GM12878 (cell line): ENCODE results near the gene CHCHD6. TPM values are rescaled to one million over a fixed set of nuclear protein-coding genes. Genes with fewer than 3 reads are reported as not detected.

Experiments
- ATAC-seq: fragments of 200-7000 bp; cut with Tn5 transposase; 3 replicates; pipeline ENCODE4 v1.9.1; 2020; ENCODE audit warnings: mild to moderate bottlenecking, moderate library complexity
- BruUV-seq: library from RNA; stranded (reverse); fragments of 400-500 nt; replicated peaks from 2 replicates; lab custom pipeline; 2021; lab: Mats Ljungman, UMichigan
- CTCF ChIA-PET: fragments of 300-600 bp; sonication (Branson Sonifier 250); formaldehyde crosslinking; extraction: SDS; loops from one replicate; lab custom pipeline; 2021; ENCODE audit warnings: inconsistent platforms; lab: Yijun Ruan, JAX
- POLR2A ChIA-PET: fragments of 350-600 bp; formaldehyde crosslinking; extraction: SDS; loops from one replicate; lab custom pipeline; 2021; ENCODE audit warnings: inconsistent platforms; lab: Charles Lee
- RAD21 ChIA-PET: fragments of 300-600 bp; sonication (Branson Sonifier 250); formaldehyde crosslinking; loops from one replicate; lab custom pipeline; 2023; ENCODE audit warnings: antibody characterized with exemption; ENCODE audit not compliant: unreplicated experiment; lab: Charles Lee
- SMC1A ChIA-PET: fragments of 300-600 bp; sonication (Branson Sonifier 250); formaldehyde crosslinking; loops from one replicate; lab custom pipeline; 2023; ENCODE audit not compliant: unreplicated experiment, uncharacterized antibody; lab: Charles Lee
- DNase-seq: peaks from one replicate; pipeline ENCODE4 v3.0.0-alpha.2; 2011; ENCODE audit warnings: low read depth, low spot score
- FAIRE-seq: peaks from 3 replicates; lab custom pipeline; 2011; peaks lifted over from hg19 to GRCh38; lab: Jason Lieb, UNC
- H2AFZ ChIP-seq: 2 replicates; pipeline ENCODE4 v1.6.0; 2011; ENCODE audit warnings: low read depth, low read length, control low read depth; ENCODE audit not compliant: control insufficient read depth
- H3K27ac ChIP-seq: 2 replicates; pipeline ENCODE4 v1.5.1; 2011; ENCODE audit warnings: control low read depth; ENCODE audit not compliant: control insufficient read depth, insufficient read depth
- H3K27me3 ChIP-seq, 2 experiments: replicated peaks in 1 of 2; 2 replicates each; pipeline versions ENCODE4 v1.6.0 to v1.6.1; 2011; ENCODE audit warnings: low read length in 1 of 2; ENCODE audit not compliant: control insufficient read depth in 2 of 2, insufficient read depth in 2 of 2
- H3K36me3 ChIP-seq, 2 experiments: 2 replicates each; pipeline ENCODE4 v1.5.1; 2011; ENCODE audit warnings: low read length in 1 of 2; ENCODE audit not compliant: control insufficient read depth in 2 of 2, insufficient read depth in 2 of 2
- H3K4me1 ChIP-seq: 2 replicates; pipeline ENCODE4 v1.6.1; 2011; ENCODE audit warnings: mild to moderate bottlenecking, low read length, moderate library complexity, mixed read lengths; ENCODE audit not compliant: control insufficient read depth, insufficient read depth
- H3K4me2 ChIP-seq: 2 replicates; pipeline ENCODE4 v1.6.0; 2011; ENCODE audit warnings: control low read depth; ENCODE audit not compliant: control insufficient read depth, insufficient read depth
- H3K4me3 ChIP-seq: fragments of 200-600 bp; sonication (generic); 2 replicates; pipeline ENCODE4 v1.5.1; 2016
- H3K79me2 ChIP-seq: 2 replicates; pipeline ENCODE4 v1.6.0; 2011; ENCODE audit warnings: low read length; ENCODE audit not compliant: control insufficient read depth, insufficient read depth
- H3K9ac ChIP-seq: 2 replicates; pipeline ENCODE4 v1.8.0; 2011; ENCODE audit warnings: low read length, control low read depth, mixed read lengths; ENCODE audit not compliant: control insufficient read depth, insufficient read depth
- H3K9me3 ChIP-seq: replicated peaks from 3 replicates; pipeline ENCODE4 v1.5.1; 2011; ENCODE audit warnings: mild to moderate bottlenecking, low read length; ENCODE audit not compliant: control insufficient read depth, insufficient read depth
- H4K20me1 ChIP-seq: 2 replicates; pipeline ENCODE4 v1.6.0; 2011; ENCODE audit not compliant: control insufficient read depth, insufficient read depth
- ATF7 ChIP-seq: fragments of 450-650 bp; IDR thresholded peaks from 2 replicates; pipeline ENCODE4 v1.6.1; 2016; ENCODE audit warnings: low read depth, mild to moderate bottlenecking
- BCL11A ChIP-seq: IDR thresholded peaks from 2 replicates; pipeline ENCODE4 v1.6.1; 2011; ENCODE audit warnings: low read depth, low read length
- ETV6 ChIP-seq, 2 experiments: fragments of 450-650 bp in 1 of 2; IDR thresholded peaks in 1 of 2; conservative IDR thresholded peaks in 1 of 2; 2 replicates each; pipeline ENCODE4 v1.6.1; 2014; ENCODE audit warnings: antibody characterized with exemption in 1 of 2, borderline replicate concordance in 1 of 2, low read depth in 1 of 2, mild to moderate bottlenecking in 1 of 2, moderate library complexity in 1 of 2
- HDGF ChIP-seq: fragments of 450-650 bp; IDR thresholded peaks from 2 replicates; pipeline ENCODE4 v1.6.1; 2016; ENCODE audit warnings: antibody characterized with exemption
- MTA2 ChIP-seq: fragments of 450-650 bp; IDR thresholded peaks from 2 replicates; pipeline ENCODE4 v1.6.1; 2016; ENCODE audit warnings: low read depth, mild to moderate bottlenecking, moderate library complexity
- PML ChIP-seq: IDR thresholded peaks from 2 replicates; pipeline ENCODE4 v1.6.1; 2012; ENCODE audit warnings: low read length, inconsistent platforms
- RAD21 ChIP-seq: IDR thresholded peaks from 2 replicates; pipeline ENCODE4 v1.6.1; 2011; ENCODE audit warnings: mild to moderate bottlenecking, low read depth, low read length, moderate library complexity; ENCODE audit not compliant: insufficient read depth
- RCOR1 ChIP-seq: conservative IDR thresholded peaks from 2 replicates; pipeline ENCODE4 v1.6.1; 2012; ENCODE audit warnings: low read depth, low read length, improper control_type of control experiment
- RUNX3 ChIP-seq: IDR thresholded peaks from 2 replicates; pipeline ENCODE4 v1.6.1; 2012; ENCODE audit warnings: low read length, inconsistent platforms
- ZNF217 ChIP-seq: fragments of 450-650 bp; IDR thresholded peaks from 2 replicates; pipeline ENCODE4 v1.6.1; 2017; ENCODE audit warnings: antibody characterized with exemption, mild to moderate bottlenecking
- WGBS: methylation state at CpG from one replicate; pipeline ENCODE4 v1.1.6; 2016; ENCODE audit warnings: low lambda C conversion rate; ENCODE audit not compliant: insufficient replicate concordance, insufficient coverage; ENCODE audit errors: missing lambda C conversion rate; 5-methylcytosine and 5-hydroxymethylcytosine counted together
- in situ Hi-C: fragments of 300-500 bp; cut with MboI; formaldehyde crosslinking; loops from 9 replicates; pipeline ENCODE4 v1.14.3; 2018; ENCODE audit warnings: mixed read lengths
- intact Hi-C: fragments of 100-400 bp; cut with micrococcal nuclease; formaldehyde crosslinking; loops from one replicate; pipeline ENCODE4 v1.14.2; 2022; ENCODE audit not compliant: unreplicated experiment
- polyA plus RNA-seq, 11 experiments: library from polyadenylated mRNA; depleted of rRNA in 4 of 11; unstranded in 6 of 11; stranded (reverse) in 5 of 11; fragments of >200 nt; fragmentation: Nextera tagmentation in 4 of 11; fragmentation: Illumina TruSeq in 1 of 11; extraction: Ambion mirVana in 4 of 11; extraction: Trizol in 1 of 11; gene quantifications; 1 replicate in 1 of 11; 2 replicates in 10 of 11; pipeline versions ENCODE4 v1.2.1 to v1.2.3, GENCODE V29; 2011 to 2016; ENCODE audit warnings: inconsistent platforms in 2 of 11, missing spikeins in 2 of 11, low read depth in 1 of 11
- total RNA-seq, 4 experiments: library from RNA; depleted of rRNA in 3 of 4; stranded (reverse); fragments of >200 nt in 3 of 4; fragmentation: Illumina TruSeq in 1 of 4; extraction: Trizol in 1 of 4; gene quantifications; 2 replicates each; pipeline versions ENCODE4 v1.2.1 to v1.2.3, GENCODE V29; 2013 to 2021
- TF ChIP-seq, protein P1 (sequence below): IDR thresholded peaks from 2 replicates; pipeline ENCODE4 v1.6.1; 2011; ENCODE audit warnings: low read depth, mild to moderate bottlenecking, low read length, moderate library complexity, borderline replicate concordance; ENCODE audit errors: extremely low read depth
- TF ChIP-seq, protein P2 (sequence below): fragments of 450-650 bp; IDR thresholded peaks from 2 replicates; pipeline ENCODE4 v1.6.1; 2016; ENCODE audit warnings: mild to moderate bottlenecking, moderate library complexity, borderline replicate concordance
- TF ChIP-seq, protein P3 (sequence below): IDR thresholded peaks from 2 replicates; pipeline ENCODE4 v1.6.1; 2011; ENCODE audit warnings: low read depth, low read length, improper control_type of control experiment, borderline replicate concordance
- TF ChIP-seq, protein P4 (sequence below): fragments of 450-650 bp; IDR thresholded peaks from 2 replicates; pipeline ENCODE4 v1.6.1; 2017; ENCODE audit warnings: borderline replicate concordance
- TF ChIP-seq, protein P5 (sequence below): fragments of 450-650 bp; formaldehyde crosslinking; IDR thresholded peaks from 2 replicates; pipeline ENCODE4 v1.4.0; 2022; ENCODE audit warnings: mild to moderate bottlenecking, moderate library complexity

CHCHD6 gene
- total and polyA plus RNA-seq, 10 of the 15 experiments (the other 5 are each of a cell fraction or from before 2014, with no cell fraction given): 2.7 to 16.7 (median 12.3) TPM

DNA sequence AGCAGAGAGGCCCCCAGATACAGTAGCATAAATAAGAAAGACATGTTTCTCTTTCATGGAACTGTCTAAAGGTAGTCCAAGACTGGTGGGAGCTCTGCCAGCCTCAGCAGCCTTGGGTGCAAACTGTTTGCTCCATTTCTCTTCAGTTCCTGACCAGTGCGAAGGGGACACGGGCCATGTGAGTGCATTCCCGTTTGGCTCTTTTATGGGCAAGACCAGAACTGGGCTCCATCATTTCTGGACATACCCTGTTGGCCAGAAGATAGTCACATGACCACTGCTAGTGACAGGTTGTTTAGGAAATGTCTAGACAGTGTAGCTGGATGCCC lies 45.5 kb downstream of the CHCHD6 start:
- in situ Hi-C loops (no loop called here), intact Hi-C loops (no loop called here)
- ATAC-seq: no peak
- Histone ChIP-seq H3K4me3 (no peak overlapping the region), H3K79me2 (no peaks in the 10 kb centered on the region), H3K27ac (no peak overlapping the region), H4K20me1 (no peaks in the 10 kb centered on the region), H3K27me3 (no peaks in the 10 kb centered on the region), H2AFZ (no peak overlapping the region), H3K9me3 (no peaks in the 10 kb centered on the region), H3K4me1 (no peaks in the 10 kb centered on the region), H3K9ac (no peak overlapping the region), H3K36me3 (no peaks in the 10 kb centered on the region), H3K4me2 (no peak overlapping the region)
- POLR2A ChIA-PET: no interaction called here
- FAIRE-seq: no peak
- RAD21 ChIA-PET: interaction anchor here (1.5 kb wide), 1 partner anchor 706 kb away, joined by 4 read pairs; no protein-coding TSS in a partner anchor
- no TSS peak for BruUV-seq
- WGBS: 93% methylated on average over 3 of the region's 3 CpGs
- CTCF ChIA-PET: interaction anchor here (0.6 to 4.9 kb wide), 3 partner anchors 169 to 1164 kb away, joined by 4 to 26 read pairs (median 4); no protein-coding TSS in a partner anchor
- DNase-seq: no peak
- SMC1A ChIA-PET: interaction anchor here (1.2 kb wide), 1 partner anchor 236 kb away, joined by 3 read pairs; no protein-coding TSS in a partner anchor
- TF ChIP-seq, protein P1, sequence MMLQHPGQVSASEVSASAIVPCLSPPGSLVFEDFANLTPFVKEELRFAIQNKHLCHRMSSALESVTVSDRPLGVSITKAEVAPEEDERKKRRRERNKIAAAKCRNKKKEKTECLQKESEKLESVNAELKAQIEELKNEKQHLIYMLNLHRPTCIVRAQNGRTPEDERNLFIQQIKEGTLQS: no peak
- TF ChIP-seq RAD21 (no peak), ATF7 (no peak), HDGF (no peak), RCOR1 (no peak), PML (no peak), RUNX3 (no peak), MTA2 (no peak), BCL11A (no peak), ZNF217 (no peak), ETV6 (conservative IDR thresholded peaks at IDR 0.05 in 1 of 2, IDR thresholded peaks at IDR 0.05 in 1 of 2; ENCODE audit: borderline replicate concordance in 1 of 2, low read depth in 1 of 2) (no peak)
- TF ChIP-seq, protein P2, sequence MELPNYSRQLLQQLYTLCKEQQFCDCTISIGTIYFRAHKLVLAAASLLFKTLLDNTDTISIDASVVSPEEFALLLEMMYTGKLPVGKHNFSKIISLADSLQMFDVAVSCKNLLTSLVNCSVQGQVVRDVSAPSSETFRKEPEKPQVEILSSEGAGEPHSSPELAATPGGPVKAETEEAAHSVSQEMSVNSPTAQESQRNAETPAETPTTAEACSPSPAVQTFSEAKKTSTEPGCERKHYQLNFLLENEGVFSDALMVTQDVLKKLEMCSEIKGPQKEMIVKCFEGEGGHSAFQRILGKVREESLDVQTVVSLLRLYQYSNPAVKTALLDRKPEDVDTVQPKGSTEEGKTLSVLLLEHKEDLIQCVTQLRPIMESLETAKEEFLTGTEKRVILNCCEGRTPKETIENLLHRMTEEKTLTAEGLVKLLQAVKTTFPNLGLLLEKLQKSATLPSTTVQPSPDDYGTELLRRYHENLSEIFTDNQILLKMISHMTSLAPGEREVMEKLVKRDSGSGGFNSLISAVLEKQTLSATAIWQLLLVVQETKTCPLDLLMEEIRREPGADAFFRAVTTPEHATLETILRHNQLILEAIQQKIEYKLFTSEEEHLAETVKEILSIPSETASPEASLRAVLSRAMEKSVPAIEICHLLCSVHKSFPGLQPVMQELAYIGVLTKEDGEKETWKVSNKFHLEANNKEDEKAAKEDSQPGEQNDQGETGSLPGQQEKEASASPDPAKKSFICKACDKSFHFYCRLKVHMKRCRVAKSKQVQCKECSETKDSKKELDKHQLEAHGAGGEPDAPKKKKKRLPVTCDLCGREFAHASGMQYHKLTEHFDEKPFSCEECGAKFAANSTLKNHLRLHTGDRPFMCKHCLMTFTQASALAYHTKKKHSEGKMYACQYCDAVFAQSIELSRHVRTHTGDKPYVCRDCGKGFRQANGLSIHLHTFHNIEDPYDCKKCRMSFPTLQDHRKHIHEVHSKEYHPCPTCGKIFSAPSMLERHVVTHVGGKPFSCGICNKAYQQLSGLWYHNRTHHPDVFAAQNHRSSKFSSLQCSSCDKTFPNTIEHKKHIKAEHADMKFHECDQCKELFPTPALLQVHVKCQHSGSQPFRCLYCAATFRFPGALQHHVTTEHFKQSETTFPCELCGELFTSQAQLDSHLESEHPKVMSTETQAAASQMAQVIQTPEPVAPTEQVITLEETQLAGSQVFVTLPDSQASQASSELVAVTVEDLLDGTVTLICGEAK: no peak
- TF ChIP-seq, protein P3, sequence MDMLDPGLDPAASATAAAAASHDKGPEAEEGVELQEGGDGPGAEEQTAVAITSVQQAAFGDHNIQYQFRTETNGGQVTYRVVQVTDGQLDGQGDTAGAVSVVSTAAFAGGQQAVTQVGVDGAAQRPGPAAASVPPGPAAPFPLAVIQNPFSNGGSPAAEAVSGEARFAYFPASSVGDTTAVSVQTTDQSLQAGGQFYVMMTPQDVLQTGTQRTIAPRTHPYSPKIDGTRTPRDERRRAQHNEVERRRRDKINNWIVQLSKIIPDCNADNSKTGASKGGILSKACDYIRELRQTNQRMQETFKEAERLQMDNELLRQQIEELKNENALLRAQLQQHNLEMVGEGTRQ: no peak
- TF ChIP-seq, protein P4, sequence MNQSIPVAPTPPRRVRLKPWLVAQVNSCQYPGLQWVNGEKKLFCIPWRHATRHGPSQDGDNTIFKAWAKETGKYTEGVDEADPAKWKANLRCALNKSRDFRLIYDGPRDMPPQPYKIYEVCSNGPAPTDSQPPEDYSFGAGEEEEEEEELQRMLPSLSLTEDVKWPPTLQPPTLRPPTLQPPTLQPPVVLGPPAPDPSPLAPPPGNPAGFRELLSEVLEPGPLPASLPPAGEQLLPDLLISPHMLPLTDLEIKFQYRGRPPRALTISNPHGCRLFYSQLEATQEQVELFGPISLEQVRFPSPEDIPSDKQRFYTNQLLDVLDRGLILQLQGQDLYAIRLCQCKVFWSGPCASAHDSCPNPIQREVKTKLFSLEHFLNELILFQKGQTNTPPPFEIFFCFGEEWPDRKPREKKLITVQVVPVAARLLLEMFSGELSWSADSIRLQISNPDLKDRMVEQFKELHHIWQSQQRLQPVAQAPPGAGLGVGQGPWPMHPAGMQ: no peak
- TF ChIP-seq, protein P5, sequence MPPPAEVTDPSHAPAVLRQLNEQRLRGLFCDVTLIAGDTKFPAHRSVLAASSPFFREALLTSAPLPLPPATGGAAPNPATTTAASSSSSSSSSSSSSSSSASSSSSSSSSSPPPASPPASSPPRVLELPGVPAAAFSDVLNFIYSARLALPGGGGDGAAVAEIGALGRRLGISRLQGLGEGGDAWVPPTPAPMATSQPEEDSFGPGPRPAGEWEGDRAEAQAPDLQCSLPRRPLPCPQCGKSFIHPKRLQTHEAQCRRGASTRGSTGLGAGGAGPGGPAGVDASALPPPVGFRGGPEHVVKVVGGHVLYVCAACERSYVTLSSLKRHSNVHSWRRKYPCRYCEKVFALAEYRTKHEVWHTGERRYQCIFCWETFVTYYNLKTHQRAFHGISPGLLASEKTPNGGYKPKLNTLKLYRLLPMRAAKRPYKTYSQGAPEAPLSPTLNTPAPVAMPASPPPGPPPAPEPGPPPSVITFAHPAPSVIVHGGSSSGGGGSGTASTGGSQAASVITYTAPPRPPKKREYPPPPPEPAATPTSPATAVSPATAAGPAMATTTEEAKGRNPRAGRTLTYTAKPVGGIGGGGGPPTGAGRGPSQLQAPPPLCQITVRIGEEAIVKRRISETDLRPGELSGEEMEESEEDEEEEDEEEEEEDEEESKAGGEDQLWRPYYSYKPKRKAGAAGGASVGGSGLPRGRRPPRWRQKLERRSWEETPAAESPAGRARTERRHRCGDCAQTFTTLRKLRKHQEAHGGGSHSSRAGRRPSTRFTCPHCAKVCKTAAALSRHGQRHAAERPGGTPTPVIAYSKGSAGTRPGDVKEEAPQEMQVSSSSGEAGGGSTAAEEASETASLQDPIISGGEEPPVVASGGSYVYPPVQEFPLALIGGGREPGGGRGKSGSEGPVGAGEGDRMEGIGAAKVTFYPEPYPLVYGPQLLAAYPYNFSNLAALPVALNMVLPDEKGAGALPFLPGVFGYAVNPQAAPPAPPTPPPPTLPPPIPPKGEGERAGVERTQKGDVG: no peak
